ENCODE data around the gene B3GALNT1.

DNA sequence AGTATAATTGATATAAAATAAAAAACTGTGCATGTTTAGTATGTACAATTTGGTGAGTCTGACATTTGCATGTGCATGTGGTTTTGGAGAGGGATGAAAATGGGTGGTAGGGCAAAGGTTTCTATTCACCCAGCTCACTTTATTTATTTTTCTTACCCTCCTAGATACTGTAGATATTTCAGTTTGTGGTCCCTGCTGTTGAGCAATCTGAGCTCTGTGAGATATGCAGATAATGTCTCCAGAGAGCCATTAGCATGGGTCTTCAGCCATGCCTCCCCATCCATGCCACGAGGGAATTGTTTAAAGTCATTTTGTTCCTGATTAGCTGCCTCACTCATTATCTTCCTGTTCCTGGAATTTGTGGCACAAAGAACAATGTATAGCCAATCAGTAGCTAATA lies 44.4 kb upstream of the B3GALNT1 start:
- TF ChIP-seq, protein P1, sequence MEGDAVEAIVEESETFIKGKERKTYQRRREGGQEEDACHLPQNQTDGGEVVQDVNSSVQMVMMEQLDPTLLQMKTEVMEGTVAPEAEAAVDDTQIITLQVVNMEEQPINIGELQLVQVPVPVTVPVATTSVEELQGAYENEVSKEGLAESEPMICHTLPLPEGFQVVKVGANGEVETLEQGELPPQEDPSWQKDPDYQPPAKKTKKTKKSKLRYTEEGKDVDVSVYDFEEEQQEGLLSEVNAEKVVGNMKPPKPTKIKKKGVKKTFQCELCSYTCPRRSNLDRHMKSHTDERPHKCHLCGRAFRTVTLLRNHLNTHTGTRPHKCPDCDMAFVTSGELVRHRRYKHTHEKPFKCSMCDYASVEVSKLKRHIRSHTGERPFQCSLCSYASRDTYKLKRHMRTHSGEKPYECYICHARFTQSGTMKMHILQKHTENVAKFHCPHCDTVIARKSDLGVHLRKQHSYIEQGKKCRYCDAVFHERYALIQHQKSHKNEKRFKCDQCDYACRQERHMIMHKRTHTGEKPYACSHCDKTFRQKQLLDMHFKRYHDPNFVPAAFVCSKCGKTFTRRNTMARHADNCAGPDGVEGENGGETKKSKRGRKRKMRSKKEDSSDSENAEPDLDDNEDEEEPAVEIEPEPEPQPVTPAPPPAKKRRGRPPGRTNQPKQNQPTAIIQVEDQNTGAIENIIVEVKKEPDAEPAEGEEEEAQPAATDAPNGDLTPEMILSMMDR (IDR thresholded peaks at IDR 0.05), result no peak
- no peak for TF ChIP-seq POLR2A (IDR thresholded peaks at IDR 0.05; ENCODE audit: low read depth)
- TF ChIP-seq POLR2AphosphoS5 (IDR thresholded peaks at IDR 0.05), result no peak
- no peak for TF ChIP-seq EP300 (IDR thresholded peaks at IDR 0.05)
